Measurements from ENCODE around the gene MBD1.
A peak's percentile ranks its signal among the peaks of the same experiment; 100 is the strongest.
"Not testable (repeated sequence)": the region's sequence is repeated elsewhere in the genome, so short reads cannot be mapped to it uniquely, and the experiment has no call there.

Gene MBD1

GRCh38 chr18:50289108-50289443, 7.8 kb upstream of the MBD1 start:
- FAIRE-seq (no peak), DNase-seq (ENCODE audit: insufficient read length, low spot score) (no peak)
- TF ChIP-seq, protein P1, sequence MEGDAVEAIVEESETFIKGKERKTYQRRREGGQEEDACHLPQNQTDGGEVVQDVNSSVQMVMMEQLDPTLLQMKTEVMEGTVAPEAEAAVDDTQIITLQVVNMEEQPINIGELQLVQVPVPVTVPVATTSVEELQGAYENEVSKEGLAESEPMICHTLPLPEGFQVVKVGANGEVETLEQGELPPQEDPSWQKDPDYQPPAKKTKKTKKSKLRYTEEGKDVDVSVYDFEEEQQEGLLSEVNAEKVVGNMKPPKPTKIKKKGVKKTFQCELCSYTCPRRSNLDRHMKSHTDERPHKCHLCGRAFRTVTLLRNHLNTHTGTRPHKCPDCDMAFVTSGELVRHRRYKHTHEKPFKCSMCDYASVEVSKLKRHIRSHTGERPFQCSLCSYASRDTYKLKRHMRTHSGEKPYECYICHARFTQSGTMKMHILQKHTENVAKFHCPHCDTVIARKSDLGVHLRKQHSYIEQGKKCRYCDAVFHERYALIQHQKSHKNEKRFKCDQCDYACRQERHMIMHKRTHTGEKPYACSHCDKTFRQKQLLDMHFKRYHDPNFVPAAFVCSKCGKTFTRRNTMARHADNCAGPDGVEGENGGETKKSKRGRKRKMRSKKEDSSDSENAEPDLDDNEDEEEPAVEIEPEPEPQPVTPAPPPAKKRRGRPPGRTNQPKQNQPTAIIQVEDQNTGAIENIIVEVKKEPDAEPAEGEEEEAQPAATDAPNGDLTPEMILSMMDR (IDR thresholded peaks at IDR 0.05; ENCODE audit: insufficient read depth, missing control alignments), result no peak

DNA sequence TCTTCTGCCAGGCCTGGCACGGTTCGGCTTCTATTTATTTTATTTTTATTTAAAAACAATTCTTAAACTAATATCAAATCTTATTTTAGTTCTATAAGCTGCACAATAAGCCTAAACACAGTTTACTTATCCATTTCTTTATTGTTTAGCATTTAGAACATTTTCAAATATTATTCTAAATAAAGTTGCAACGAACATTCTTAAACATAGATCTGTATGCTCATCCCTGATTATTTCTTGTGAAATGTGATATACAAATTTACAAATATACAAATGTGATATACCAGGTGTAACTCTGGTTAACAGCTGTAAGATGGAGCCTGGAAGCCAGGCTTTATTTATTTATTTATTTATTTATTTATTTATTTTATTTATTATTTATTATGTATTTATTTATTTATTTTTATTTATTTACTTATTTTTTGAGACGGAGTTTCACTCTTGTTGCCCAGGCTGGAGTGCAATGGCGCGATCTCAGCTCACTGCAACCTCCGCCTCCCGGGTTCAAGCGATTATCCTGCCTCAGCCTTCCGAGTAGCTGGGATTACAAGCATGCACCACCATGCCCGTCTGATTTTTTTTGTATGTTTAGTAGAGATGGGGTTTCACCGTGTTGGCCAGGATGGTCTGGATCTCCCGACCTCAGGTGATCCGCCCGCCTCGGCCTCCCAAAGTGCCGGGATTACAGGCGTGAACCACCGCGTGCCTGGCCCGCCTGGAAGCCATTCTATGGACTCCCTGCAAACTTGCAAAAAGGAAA, 7.2 kb upstream of the MBD1 start:
- not testable (repeated sequence) for FAIRE-seq

DNA sequence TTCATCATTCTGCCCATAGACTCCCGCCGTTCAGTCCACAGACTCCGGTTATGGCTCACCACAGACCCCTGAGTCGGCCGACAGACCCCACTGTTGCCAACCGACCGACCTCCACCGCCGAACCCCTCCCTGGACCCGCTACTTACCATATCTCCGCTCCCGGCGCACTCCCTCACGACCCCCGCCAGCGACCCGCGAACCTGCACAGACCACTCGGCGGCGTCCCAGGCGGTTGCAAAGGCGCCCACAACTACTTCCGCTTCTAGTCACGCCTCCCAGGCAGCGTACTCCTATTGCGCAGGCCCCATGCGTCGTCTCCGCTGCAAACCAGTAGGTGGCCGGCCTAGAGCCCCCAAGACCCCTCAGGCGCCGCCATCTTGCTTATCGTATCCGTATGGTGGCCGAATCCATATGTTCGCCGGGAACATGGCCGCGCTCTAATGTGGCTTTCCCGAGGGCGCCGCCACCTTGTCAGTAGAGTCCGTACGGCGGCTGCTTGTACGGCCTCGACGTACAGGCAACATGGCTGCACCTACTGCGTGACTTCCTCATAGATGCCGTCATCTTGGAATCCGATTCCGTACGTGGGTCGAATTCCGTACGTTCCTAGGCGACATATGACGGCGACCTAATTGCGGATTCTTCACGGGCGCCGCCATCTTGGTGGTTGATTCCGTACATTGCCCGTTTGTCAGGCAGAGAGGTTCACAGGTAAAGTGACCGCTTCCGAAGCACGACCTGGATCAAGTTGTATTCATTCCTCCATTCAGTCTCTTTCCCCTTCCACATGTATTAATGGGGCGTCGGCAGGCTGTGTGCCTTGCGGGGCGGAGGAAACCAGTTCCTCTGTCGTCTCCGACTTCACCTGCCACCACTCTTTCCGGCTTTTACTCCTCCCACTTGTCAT, 6.4 kb upstream of the MBD1 start, which contains the start of gene CXXC1:
Gene CXXC1 (minus strand): TSS at position 252 of the 907 bp plus-strand sequence. CDS start 103 bp downstream, at position 149.
- DNase-seq (ENCODE audit: insufficient read length, low spot score) (peak; percentile 81), FAIRE-seq (peak; percentile 98)
- TF ChIP-seq, protein P1 (IDR thresholded peaks at IDR 0.05; ENCODE audit: insufficient read depth, missing control alignments), result no peak

More for the DNA sequence above, 7.2 kb upstream of the MBD1 start:
- not testable (repeated sequence) for DNase-seq (ENCODE audit: insufficient read length, low spot score)

DNA sequence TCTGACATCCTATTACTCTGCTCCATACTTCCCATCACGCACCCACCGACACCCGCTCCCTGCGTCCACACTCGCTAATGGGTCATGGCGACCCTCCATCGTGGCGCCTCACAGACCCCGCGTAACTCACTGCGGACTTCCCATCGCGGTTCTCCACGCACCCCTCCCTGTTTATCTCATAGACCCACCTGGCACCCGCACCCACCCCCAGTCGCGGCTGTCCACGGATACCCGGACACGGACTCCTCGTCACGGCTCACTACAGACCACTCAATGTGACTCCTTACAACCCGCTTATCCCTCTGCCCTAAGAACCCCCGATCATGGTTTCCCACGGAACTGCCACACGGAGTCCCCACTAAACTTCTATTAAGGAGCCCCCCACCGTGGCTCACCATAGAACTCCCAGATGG, 5.7 kb upstream of the MBD1 start:
- TF ChIP-seq, protein P1 (IDR thresholded peaks at IDR 0.05; ENCODE audit: insufficient read depth, missing control alignments), result no peak
- FAIRE-seq (no peak), DNase-seq (ENCODE audit: insufficient read length, low spot score) (no peak)

- DNase-seq (ENCODE audit: insufficient read length, low spot score), result no peak
- no peak for FAIRE-seq
These were observed 5.2 kb upstream of the MBD1 start for GRCh38 chr18:50286391-50287027.

GRCh38 chr18:50285631-50286321, 4.5 kb upstream of the MBD1 start:
- no peak for FAIRE-seq
- TF ChIP-seq, protein P1 (IDR thresholded peaks at IDR 0.05; ENCODE audit: insufficient read depth, missing control alignments), result no peak
- DNase-seq (ENCODE audit: insufficient read length, low spot score), result no peak

More at GRCh38 chr18:50286391-50287027, 5.2 kb upstream of the MBD1 start:
- TF ChIP-seq, protein P1 (IDR thresholded peaks at IDR 0.05; ENCODE audit: insufficient read depth, missing control alignments), result no peak

- TF ChIP-seq, protein P1 (IDR thresholded peaks at IDR 0.05; ENCODE audit: insufficient read depth, missing control alignments), result no peak
- FAIRE-seq (no peak), DNase-seq (ENCODE audit: insufficient read length, low spot score) (no peak)
These were observed 3.7 kb upstream of the MBD1 start for GRCh38 chr18:50285071-50285470.
